ENCODE results near the gene PADI1.

DNA sequence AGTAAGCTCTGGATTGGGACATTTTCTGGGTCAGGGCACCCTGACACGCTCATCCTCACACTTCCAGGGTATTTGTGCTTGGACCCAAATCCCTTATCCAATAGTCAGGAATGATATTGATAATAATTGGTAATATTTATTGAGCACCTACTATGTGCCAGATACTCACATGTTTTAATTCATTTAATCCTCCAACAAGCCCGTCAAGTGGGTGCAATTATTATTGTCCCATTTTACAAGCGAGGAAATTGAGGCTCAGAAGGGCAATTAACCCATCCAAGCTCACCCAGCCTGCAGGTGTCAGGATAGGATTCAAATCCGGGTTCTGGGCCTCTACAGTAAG is 32.6 kb downstream of the PADI1 start:
- TF ChIP-seq, protein P1, sequence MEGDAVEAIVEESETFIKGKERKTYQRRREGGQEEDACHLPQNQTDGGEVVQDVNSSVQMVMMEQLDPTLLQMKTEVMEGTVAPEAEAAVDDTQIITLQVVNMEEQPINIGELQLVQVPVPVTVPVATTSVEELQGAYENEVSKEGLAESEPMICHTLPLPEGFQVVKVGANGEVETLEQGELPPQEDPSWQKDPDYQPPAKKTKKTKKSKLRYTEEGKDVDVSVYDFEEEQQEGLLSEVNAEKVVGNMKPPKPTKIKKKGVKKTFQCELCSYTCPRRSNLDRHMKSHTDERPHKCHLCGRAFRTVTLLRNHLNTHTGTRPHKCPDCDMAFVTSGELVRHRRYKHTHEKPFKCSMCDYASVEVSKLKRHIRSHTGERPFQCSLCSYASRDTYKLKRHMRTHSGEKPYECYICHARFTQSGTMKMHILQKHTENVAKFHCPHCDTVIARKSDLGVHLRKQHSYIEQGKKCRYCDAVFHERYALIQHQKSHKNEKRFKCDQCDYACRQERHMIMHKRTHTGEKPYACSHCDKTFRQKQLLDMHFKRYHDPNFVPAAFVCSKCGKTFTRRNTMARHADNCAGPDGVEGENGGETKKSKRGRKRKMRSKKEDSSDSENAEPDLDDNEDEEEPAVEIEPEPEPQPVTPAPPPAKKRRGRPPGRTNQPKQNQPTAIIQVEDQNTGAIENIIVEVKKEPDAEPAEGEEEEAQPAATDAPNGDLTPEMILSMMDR (IDR thresholded peaks at IDR 0.05; ENCODE audit: low read depth, low read length): no peak
- TF ChIP-seq POLR2A (IDR thresholded peaks at IDR 0.05; ENCODE audit: extremely low read depth, insufficient read length): no peak
- TF ChIP-seq, protein P2, sequence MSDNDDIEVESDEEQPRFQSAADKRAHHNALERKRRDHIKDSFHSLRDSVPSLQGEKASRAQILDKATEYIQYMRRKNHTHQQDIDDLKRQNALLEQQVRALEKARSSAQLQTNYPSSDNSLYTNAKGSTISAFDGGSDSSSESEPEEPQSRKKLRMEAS (IDR thresholded peaks at IDR 0.05; ENCODE audit: low read depth, low read length): no peak
- TF ChIP-seq MYC (IDR thresholded peaks at IDR 0.05; ENCODE audit: low read depth, low read length): no peak
